Bronchial epithelial cell (primary cell): ENCODE results near the gene GAA. TPM values are rescaled to one million over a fixed set of nuclear protein-coding genes. Genes with fewer than 3 reads are reported as not detected.
A peak's percentile ranks its signal among the peaks of the same experiment; 100 is the strongest.

Experiments used
- DNase-seq: peaks from one replicate; pipeline ENCODE4 v3.0.0-alpha.2; 2010; ENCODE audit warnings: low read depth
- FAIRE-seq: peaks from 2 replicates; lab custom pipeline; 2011; peaks lifted over from hg19 to GRCh38; lab: Jason Lieb, UNC
- H3K27me3 ChIP-seq: 2 replicates; pipeline ENCODE4 v1.5.1; 2011; ENCODE audit warnings: low read length; ENCODE audit not compliant: control insufficient read depth, insufficient read depth
- H3K36me3 ChIP-seq: 2 replicates; pipeline ENCODE4 v1.5.1; 2011; ENCODE audit warnings: low read length; ENCODE audit not compliant: control insufficient read depth, insufficient read depth
- H3K4me3 ChIP-seq: 2 replicates; pipeline ENCODE4 v1.5.1; 2011; ENCODE audit warnings: mild to moderate bottlenecking, low read depth, low read length, control low read depth
- CTCF ChIP-seq: IDR thresholded peaks from 2 replicates; pipeline ENCODE4 v1.5.1; 2011; ENCODE audit warnings: mild to moderate bottlenecking, moderate library complexity, low read length, control low read depth, inconsistent platforms; ENCODE audit not compliant: insufficient read depth, severe bottlenecking
- total RNA-seq: library from RNA; depleted of rRNA; stranded (reverse); fragments of >200 nt; gene quantifications from 2 replicates; pipeline ENCODE4 v1.2.1, GENCODE V29; 2014

The GAA gene
- 19.1 and 21.1 TPM in 2 replicates for total RNA-seq

- FAIRE-seq, result no peak
- Histone ChIP-seq H3K4me3 (peak within 1 kb of the TSS; percentile 61), H3K27me3 (no peaks in the 10 kb centered on the region), H3K36me3 (no peaks in the 10 kb centered on the region)
- peak; percentile 74 for TF ChIP-seq CTCF
- peak; percentile 37 for DNase-seq
Measured at GRCh38 chr17:80101011-80101945, at the start of gene GAA. Gene GAA (plus strand): TSS chr17:80101581. CDS start chr17:80104587, 3,006 bp downstream.

GRCh38 chr17:80051681-80052080 lies 49.7 kb upstream of the GAA start:
- TF ChIP-seq CTCF, result no peak
- Histone ChIP-seq H3K36me3 (no peaks in the 10 kb centered on the region), H3K4me3 (no peak overlapping the region), H3K27me3 (no peaks in the 10 kb centered on the region)
- FAIRE-seq (no peak), DNase-seq (no peak)

- Histone ChIP-seq H3K4me3 (no peak overlapping the region), H3K27me3 (no peaks in the 10 kb centered on the region), H3K36me3 (no peaks in the 10 kb centered on the region)
- TF ChIP-seq CTCF, result no peak
- peak; percentile 70 for FAIRE-seq
- DNase-seq, result no peak
Measured at GRCh38 chr17:80053102-80053501, 48.3 kb upstream of the GAA start.

GRCh38 chr17:80055597-80055996 lies 45.8 kb upstream of the GAA start:
- H3K4me3 ChIP-seq, result no peak overlapping the region
- no peaks in the 10 kb centered on the region for H3K36me3 ChIP-seq
- FAIRE-seq (no peak), DNase-seq (no peak)
- no peak for TF ChIP-seq CTCF
- no peaks in the 10 kb centered on the region for H3K27me3 ChIP-seq

GRCh38 chr17:80058311-80058955 lies 42.9 kb upstream of the GAA start:
- FAIRE-seq, result no peak
- no peak for DNase-seq
- H3K27me3 ChIP-seq, result no peaks in the 10 kb centered on the region

More at GRCh38 chr17:80058311-80058955, 42.9 kb upstream of the GAA start:
- no peak overlapping the region for H3K4me3 ChIP-seq
- no peaks in the 10 kb centered on the region for H3K36me3 ChIP-seq
- no peak for TF ChIP-seq CTCF
